Fibroblast of lung (primary cell): ENCODE results near the gene FRMD4A. TPM values are rescaled to one million over a fixed set of nuclear protein-coding genes. Genes with fewer than 3 reads are reported as not detected.

Source experiments
- DNase-seq, 2 donors: peaks; one replicate each; pipeline versions ENCODE4 v3.0.0 to v3.0.0-alpha.2; 2010; ENCODE audit warnings: low read depth in 2 of 2
- H2AFZ ChIP-seq: 2 replicates; pipeline ENCODE4 v1.5.1; 2012; ENCODE audit warnings: low read length, control low read depth, inconsistent platforms
- H3K27ac ChIP-seq: 2 replicates; pipeline ENCODE4 v1.5.1; 2011; ENCODE audit warnings: low read length, control low read depth; ENCODE audit not compliant: insufficient read depth
- H3K27me3 ChIP-seq: 2 replicates; pipeline ENCODE4 v1.5.1; 2011; ENCODE audit warnings: mild to moderate bottlenecking, low read length; ENCODE audit not compliant: control insufficient read depth, insufficient read depth
- H3K36me3 ChIP-seq: 2 replicates; pipeline ENCODE4 v1.5.1; 2011; ENCODE audit warnings: low read length; ENCODE audit not compliant: control insufficient read depth, insufficient read depth
- H3K4me1 ChIP-seq: 2 replicates; pipeline ENCODE4 v1.5.1; 2011; ENCODE audit warnings: low read length; ENCODE audit not compliant: control insufficient read depth, insufficient read depth; ENCODE audit errors: extremely low read depth
- H3K4me2 ChIP-seq: 2 replicates; pipeline ENCODE4 v1.5.1; 2011; ENCODE audit warnings: low read length, control low read depth; ENCODE audit not compliant: insufficient read depth; ENCODE audit errors: extremely low read depth
- H3K4me3 ChIP-seq, 4 experiments: fragments of 200-600 bp in 1 of 4; sonication (generic) in 1 of 4; replicated peaks in 1 of 4; 2 replicates each; pipeline ENCODE4 v1.5.1; 2011 to 2016; ENCODE audit warnings: low read length in 4 of 4, low read depth in 3 of 4, mild to moderate bottlenecking in 3 of 4, control low read depth in 2 of 4, inconsistent platforms in 1 of 4, mixed read lengths in 1 of 4; ENCODE audit not compliant: insufficient read depth in 1 of 4; ENCODE audit errors: control extremely low read depth in 1 of 4
- H3K79me2 ChIP-seq: 2 replicates; pipeline ENCODE4 v1.5.1; 2012; ENCODE audit warnings: mild to moderate bottlenecking, low read length, inconsistent platforms; ENCODE audit not compliant: control insufficient read depth, insufficient read depth
- H3K9ac ChIP-seq: 2 replicates; pipeline ENCODE4 v1.5.1; 2011; ENCODE audit warnings: mild to moderate bottlenecking, low read length, control low read depth; ENCODE audit not compliant: insufficient read depth
- H3K9me3 ChIP-seq: 2 replicates; pipeline ENCODE4 v1.5.1; 2012; ENCODE audit warnings: low read depth, low read length; ENCODE audit not compliant: control insufficient read depth, insufficient read depth
- H4K20me1 ChIP-seq: 2 replicates; pipeline ENCODE4 v1.5.1; 2011; ENCODE audit warnings: low read length; ENCODE audit not compliant: control insufficient read depth, insufficient read depth; ENCODE audit errors: extremely low read depth
- CTCF ChIP-seq, 2 donors: IDR thresholded peaks in 1 of 2; conservative IDR thresholded peaks in 1 of 2; 1 replicate in 1 of 2; 2 replicates in 1 of 2; pipeline ENCODE4 v1.5.1; 2011 to 2012; ENCODE audit warnings: low read length in 2 of 2, control low read depth in 1 of 2, inconsistent platforms in 1 of 2, low read depth in 1 of 2, mild to moderate bottlenecking in 1 of 2
- EZH2 ChIP-seq: IDR thresholded peaks from 2 replicates; pipeline ENCODE4 v1.5.1; 2012; ENCODE audit warnings: low read length, control low read depth, mild to moderate bottlenecking; ENCODE audit errors: missing control alignments
- polyA plus RNA-seq, 2 donors: library from polyadenylated mRNA; depleted of rRNA in 1 of 2; stranded (reverse) in 1 of 2; unstranded in 1 of 2; fragments of >200 nt; gene quantifications; 2 replicates each; pipeline ENCODE4 v1.2.1, GENCODE V29; 2011 to 2012; ENCODE audit warnings: missing spikeins in 1 of 2
- total RNA-seq: library from RNA; depleted of rRNA; stranded (reverse); fragments of >200 nt; gene quantifications from 2 replicates; pipeline ENCODE4 v1.2.1, GENCODE V29; 2014

Gene FRMD4A
- total and polyA plus RNA-seq, 2 donors (not counting 1 experiment from before 2014, with no cell fraction given) = 26.9 to 63.6 TPM

GRCh38 chr10:14333606-14334005 is 2.9 kb upstream of the FRMD4A start:
- Histone ChIP-seq H3K36me3 (no peaks in the 10 kb centered on the region), H3K9me3 (no peaks in the 10 kb centered on the region), H3K79me2 (no peaks in the 10 kb centered on the region), H2AFZ (no peak overlapping the region), H4K20me1 (no peaks in the 10 kb centered on the region), H3K9ac (no peak overlapping the region), H3K27me3 (peaks cover 9% of the 10 kb centered on the region), H3K4me2 (no peak overlapping the region), H3K27ac (no peak overlapping the region), H3K4me3 (no peak overlapping the region), H3K4me1 (no peaks in the 10 kb centered on the region)
- no peak for DNase-seq
- TF ChIP-seq EZH2 (no peak), CTCF (conservative IDR thresholded peaks at IDR 0.05 in 1 of 2, IDR thresholded peaks at IDR 0.05 in 1 of 2; ENCODE audit: low read depth in 1 of 2, low read length in 2 of 2) (no peak)

- H3K27ac ChIP-seq = no peak overlapping the region
- no peak overlapping the region for H3K4me2 ChIP-seq
- TF ChIP-seq CTCF (conservative IDR thresholded peaks at IDR 0.05 in 1 of 2, IDR thresholded peaks at IDR 0.05 in 1 of 2; ENCODE audit: low read depth in 1 of 2, low read length in 2 of 2) = no peak
- no peak for TF ChIP-seq EZH2
Measured at GRCh38 chr10:14332903-14333302, 2.2 kb upstream of the FRMD4A start.

GRCh38 chr10:14329746-14330173 is 964 bp downstream of the FRMD4A start:
- Histone ChIP-seq H3K36me3 (no peaks in the 10 kb centered on the region), H3K27me3 (peaks cover 15% of the 10 kb centered on the region), H3K4me3 (no peak overlapping the region), H3K27ac (no peak overlapping the region), H3K9ac (no peak overlapping the region), H3K9me3 (no peaks in the 10 kb centered on the region), H3K79me2 (no peaks in the 10 kb centered on the region), H3K4me1 (no peaks in the 10 kb centered on the region), H3K4me2 (no peak overlapping the region), H2AFZ (no peak overlapping the region), H4K20me1 (no peaks in the 10 kb centered on the region)
- DNase-seq = peak in 1 of 2 donors; percentile 13
- TF ChIP-seq EZH2 (no peak), CTCF (conservative IDR thresholded peaks at IDR 0.05 in 1 of 2, IDR thresholded peaks at IDR 0.05 in 1 of 2; ENCODE audit: low read depth in 1 of 2, low read length in 2 of 2) (no peak)

More at GRCh38 chr10:14332903-14333302, 2.2 kb upstream of the FRMD4A start:
- H3K9ac ChIP-seq = no peak overlapping the region
- no peaks in the 10 kb centered on the region for H3K4me1 ChIP-seq
- H3K4me3 ChIP-seq = no peak overlapping the region
- DNase-seq = no peak
- H3K9me3 ChIP-seq = no peaks in the 10 kb centered on the region
- H3K36me3 ChIP-seq = no peaks in the 10 kb centered on the region
- no peaks in the 10 kb centered on the region for H3K79me2 ChIP-seq
- peaks cover 11% of the 10 kb centered on the region for H3K27me3 ChIP-seq
- H4K20me1 ChIP-seq = no peaks in the 10 kb centered on the region
- no peak overlapping the region for H2AFZ ChIP-seq
